HG03175 (cell line): Measurements from ENCODE around the gene TFEB.

Experiments used
- ATAC-seq: cut with Tn5 transposase; IDR thresholded peaks from one replicate; pipeline ENCODE4 v1.9.1; 2021; ENCODE audit warnings: mild to moderate bottlenecking, moderate library complexity; ENCODE audit not compliant: unreplicated experiment

Gene TFEB

DNA sequence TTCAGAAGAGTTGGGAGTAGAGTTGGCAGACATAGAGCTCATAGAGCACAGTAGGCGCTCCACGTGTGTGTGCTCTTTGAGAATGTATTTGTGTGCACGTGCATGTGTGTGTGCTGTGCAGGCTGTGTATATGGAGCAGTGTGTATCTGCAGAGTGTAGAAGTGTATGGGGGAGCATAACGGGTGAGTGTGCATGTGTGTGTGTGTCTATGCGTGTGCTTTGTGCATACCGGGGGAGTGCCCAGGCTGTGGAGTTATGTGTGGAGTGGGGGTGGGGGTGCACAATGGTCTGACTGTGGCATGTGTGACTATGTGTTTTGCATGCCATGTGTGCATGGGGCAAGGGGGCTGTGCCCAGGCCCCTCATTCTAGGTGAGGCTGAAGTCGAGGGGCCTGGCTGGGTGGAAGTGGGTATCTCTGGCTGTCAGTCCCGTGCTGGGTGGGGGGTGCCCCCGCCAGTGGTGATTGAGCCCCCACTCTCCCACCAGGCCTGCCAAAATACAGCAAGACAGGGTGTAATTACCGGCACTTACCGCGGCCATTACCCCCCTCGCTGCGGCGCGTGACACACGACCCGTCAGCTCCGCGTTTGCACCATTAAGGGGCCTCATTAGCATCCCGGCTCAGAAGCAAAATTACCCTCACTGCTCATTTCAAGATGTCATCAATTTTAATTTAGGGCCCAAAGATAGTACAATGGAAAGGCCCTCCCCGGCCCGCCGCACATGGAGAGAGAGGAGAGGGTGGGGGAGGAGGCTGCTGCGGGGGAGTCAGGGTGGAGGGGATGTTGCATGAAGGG, 58.1 kb downstream of the TFEB start:
- no peak for ATAC-seq

- ATAC-seq = no peak
Measured at GRCh38 chr6:41676431-41676830, 59.0 kb downstream of the TFEB start.

GRCh38 chr6:41675992-41676391, 59.4 kb downstream of the TFEB start:
- ATAC-seq = no peak

GRCh38 chr6:41675176-41675775, 60.1 kb downstream of the TFEB start:
- no peak for ATAC-seq

DNA sequence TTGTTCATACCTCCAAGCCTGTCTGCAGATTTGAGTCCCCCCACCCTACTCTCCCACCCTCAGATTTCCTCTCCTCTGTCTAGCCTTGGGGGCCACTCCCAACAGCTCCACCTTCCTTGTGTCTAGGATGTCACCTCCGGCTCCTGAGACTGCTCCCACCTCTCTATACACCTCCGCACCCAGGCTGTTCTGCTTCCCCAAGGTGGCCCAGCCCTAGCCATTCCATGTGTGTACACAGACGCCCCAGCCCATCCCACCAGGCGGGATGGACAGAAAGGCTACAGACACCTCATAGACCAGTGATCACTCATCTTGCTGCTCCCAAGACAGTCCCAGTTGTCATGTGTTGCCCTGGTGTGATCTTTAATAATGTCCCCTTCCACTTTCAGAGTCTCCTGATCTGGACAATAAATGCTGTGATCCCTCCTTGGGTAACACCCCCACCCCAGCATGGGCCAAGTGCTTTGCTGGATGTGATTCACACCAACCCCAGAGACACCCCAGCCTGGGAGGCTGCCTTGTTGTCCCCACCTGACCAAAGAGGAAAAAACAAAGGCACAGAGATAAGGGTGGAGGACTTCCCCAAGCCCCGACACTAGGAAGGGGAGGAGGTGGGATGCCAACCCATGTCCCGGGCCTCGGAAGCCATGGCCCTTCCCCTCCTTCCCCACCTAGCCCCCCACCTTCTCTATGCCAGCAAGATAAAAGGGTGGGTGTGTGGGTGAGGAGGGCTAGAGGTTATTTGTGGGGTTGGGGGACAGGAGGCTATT, 61.0 kb downstream of the TFEB start:
- ATAC-seq = no peak

DNA sequence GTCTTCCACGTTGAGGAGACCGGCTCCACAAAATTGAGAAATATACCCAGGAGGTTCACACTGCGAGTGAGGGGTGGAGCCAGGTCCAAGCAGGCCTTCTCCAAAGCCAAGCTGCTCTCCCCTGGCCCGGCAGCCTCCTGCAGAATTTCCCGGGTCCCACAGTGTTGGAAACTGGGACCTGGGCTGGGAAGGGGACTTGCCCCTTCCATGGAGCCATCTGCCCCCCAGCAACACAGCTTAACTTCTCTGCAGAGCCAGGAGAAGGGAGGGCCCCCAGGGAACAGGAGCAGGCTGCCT, 61.8 kb downstream of the TFEB start:
- no peak for ATAC-seq

- no peak for ATAC-seq
Measured at GRCh38 chr6:41672816-41673703, 62.3 kb downstream of the TFEB start.

- no peak for ATAC-seq
Measured at GRCh38 chr6:41672016-41672415, 63.4 kb downstream of the TFEB start.

- ATAC-seq = no peak
Measured at GRCh38 chr6:41671376-41671775, 64.0 kb downstream of the TFEB start.

DNA sequence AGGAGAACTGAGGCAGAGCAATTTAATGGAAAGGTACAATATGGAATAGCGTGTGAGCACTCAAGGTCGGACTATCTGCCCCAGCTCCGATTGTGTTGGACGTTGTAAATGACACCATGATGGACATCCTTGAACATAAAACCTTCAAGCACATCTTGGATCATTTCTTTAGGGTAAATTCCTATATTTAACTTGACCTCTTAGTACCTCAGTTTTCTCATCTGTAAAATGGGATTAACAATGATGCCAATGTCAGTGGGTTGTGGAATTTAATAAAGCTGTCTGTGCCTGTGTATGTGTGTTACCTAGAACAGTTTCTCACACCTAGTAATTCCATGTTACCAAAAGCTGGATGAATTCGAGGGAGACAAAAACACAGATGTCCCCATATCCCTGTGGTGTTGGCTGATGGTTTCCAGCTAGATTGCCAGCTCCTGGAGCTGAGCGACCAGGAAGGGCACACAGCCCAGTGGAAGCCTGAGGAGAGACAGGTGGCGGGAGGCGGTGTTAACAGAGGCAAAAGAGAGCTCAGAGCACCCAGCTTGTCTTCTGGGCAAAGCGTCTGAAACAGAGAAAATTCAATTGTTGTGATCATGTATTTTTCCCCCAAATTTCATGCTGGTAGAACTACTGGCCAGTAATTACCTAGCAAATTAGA, 64.6 kb downstream of the TFEB start:
- no peak for ATAC-seq

DNA sequence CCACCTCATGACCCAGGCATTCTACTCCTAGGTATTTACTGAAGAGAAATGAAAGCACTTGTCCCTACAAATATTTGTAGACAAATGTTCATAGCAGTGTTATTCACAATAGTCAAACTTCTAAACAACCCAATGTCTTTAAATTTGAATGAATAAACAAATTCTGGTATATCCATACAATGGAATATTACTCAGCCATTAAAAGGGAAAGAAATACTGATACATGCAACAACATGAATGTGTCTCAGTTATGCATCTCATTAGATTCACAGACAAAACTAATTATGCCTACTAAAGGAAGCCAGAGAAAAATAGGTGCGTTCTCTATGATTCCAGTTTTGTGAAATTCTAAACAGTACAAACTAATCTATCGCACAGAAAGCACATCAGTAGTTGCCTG, 66.4 kb downstream of the TFEB start:
- ATAC-seq = no peak

GRCh38 chr6:41667195-41667594, 68.2 kb downstream of the TFEB start:
- no peak for ATAC-seq

GRCh38 chr6:41664271-41664670, 71.1 kb downstream of the TFEB start:
- ATAC-seq = no peak

DNA sequence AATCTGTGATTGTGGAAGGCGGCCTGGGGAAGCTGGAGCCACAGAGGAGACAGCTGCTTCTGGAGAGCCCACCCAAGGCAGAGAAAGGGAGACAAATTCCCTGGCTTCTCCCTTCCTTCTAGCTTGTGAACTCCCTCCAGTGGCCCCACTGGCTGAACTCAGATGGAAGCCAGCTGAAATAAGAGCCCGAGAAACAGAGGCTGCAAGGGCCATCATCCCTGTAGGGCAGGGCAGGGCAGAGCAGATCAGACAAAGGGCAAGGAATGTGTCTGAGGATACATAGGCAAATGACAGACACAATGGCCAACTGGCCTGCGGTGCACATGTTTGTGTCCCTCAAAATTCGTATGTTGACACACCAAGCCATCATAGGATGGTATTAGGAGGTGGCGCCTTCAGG, 71.8 kb downstream of the TFEB start:
- ATAC-seq = no peak

- ATAC-seq = no peak
Measured at GRCh38 chr6:41659935-41660334, 75.5 kb downstream of the TFEB start.

DNA sequence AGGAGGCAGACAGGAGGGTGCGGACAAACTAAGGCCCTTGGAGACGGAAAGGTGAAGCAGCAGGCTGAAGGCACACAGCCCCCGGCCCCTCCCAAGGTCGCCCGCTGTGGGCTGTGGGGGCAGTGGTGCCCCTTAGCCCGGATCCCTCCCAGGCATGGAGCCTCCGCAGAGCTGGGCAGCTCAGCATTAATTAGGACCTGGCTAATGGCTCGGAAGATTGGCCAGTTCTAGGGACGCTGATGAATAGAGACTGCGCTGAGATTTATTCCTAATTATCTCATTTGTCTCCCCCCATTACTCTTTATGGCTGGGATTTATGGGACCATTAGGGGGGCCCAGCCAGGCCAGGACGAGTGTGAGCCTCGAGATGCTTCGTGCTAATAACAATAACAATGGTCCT, 76.8 kb downstream of the TFEB start:
- ATAC-seq = no peak

GRCh38 chr6:41657131-41658094, 78.0 kb downstream of the TFEB start:
- ATAC-seq = no peak

GRCh38 chr6:41656002-41656691, 79.3 kb downstream of the TFEB start:
- ATAC-seq = no peak

DNA sequence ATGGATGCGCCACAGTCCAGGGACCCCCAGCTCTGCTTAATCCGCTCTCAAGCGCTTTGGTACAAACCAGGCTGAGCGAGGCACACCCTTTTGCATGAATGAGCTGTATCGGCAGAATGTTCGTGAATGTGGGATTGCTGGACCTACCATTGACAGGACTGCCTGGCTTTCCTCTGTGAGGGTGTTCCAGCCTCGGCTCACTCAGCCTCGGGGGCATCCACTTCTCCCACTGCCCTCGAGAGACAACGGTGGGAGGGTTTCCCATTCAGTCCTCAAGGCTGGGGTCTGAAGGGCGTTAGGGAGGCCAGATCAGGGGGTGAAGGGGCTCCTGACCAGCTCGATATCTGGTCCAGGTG, 79.8 kb downstream of the TFEB start:
- ATAC-seq = no peak
